Rectal smooth muscle tissue (tissue), 1 donor: Measurements from ENCODE around the gene CNTNAP5.

Experiments used
- H3K27ac ChIP-seq: one replicate; pipeline ENCODE4 v1.7.0; 2013; ENCODE audit warnings: low read depth, low read length, inconsistent platforms
- H3K27me3 ChIP-seq: one replicate; pipeline ENCODE4 v1.7.0; 2013; ENCODE audit warnings: low read length; ENCODE audit not compliant: control insufficient read depth, insufficient read depth
- H3K36me3 ChIP-seq: one replicate; pipeline ENCODE4 v1.7.0; 2013; ENCODE audit warnings: low read length; ENCODE audit not compliant: control insufficient read depth, insufficient read depth
- H3K4me1 ChIP-seq: one replicate; pipeline ENCODE4 v1.7.0; 2013; ENCODE audit warnings: low read length; ENCODE audit not compliant: control insufficient read depth, insufficient read depth
- H3K4me3 ChIP-seq: one replicate; pipeline ENCODE4 v1.7.0; 2013; ENCODE audit warnings: low read length
- H3K9ac ChIP-seq: one replicate; pipeline ENCODE4 v1.7.0; 2013; ENCODE audit warnings: low read length

Gene CNTNAP5

GRCh38 chr2:124678043-124678442, 653.0 kb downstream of the CNTNAP5 start:
- Histone ChIP-seq H3K4me1 (no peaks in the 10 kb centered on the region), H3K27me3 (no peaks in the 10 kb centered on the region), H3K9ac (no peak overlapping the region), H3K36me3 (no peaks in the 10 kb centered on the region), H3K4me3 (no peak overlapping the region), H3K27ac (no peak overlapping the region)

GRCh38 chr2:124683536-124684428, 658.7 kb downstream of the CNTNAP5 start:
- Histone ChIP-seq H3K4me3 (no peak overlapping the region), H3K36me3 (no peaks in the 10 kb centered on the region), H3K27me3 (no peaks in the 10 kb centered on the region), H3K9ac (no peak overlapping the region), H3K4me1 (no peaks in the 10 kb centered on the region), H3K27ac (no peak overlapping the region)

GRCh38 chr2:124689348-124689747, 664.3 kb downstream of the CNTNAP5 start:
- Histone ChIP-seq H3K27ac (no peak overlapping the region), H3K27me3 (no peaks in the 10 kb centered on the region), H3K4me1 (no peaks in the 10 kb centered on the region), H3K4me3 (no peak overlapping the region), H3K36me3 (no peaks in the 10 kb centered on the region), H3K9ac (no peak overlapping the region)

- no peaks in the 10 kb centered on the region for H3K36me3 ChIP-seq
- H3K27me3 ChIP-seq = no peaks in the 10 kb centered on the region
- no peak overlapping the region for H3K4me3 ChIP-seq
- H3K4me1 ChIP-seq = no peaks in the 10 kb centered on the region
- no peak overlapping the region for H3K9ac ChIP-seq
- H3K27ac ChIP-seq = no peak overlapping the region
These were observed 667.1 kb downstream of the CNTNAP5 start for GRCh38 chr2:124692216-124692615.

- no peak overlapping the region for H3K27ac ChIP-seq
- H3K4me3 ChIP-seq = no peak overlapping the region
- H3K36me3 ChIP-seq = no peaks in the 10 kb centered on the region
- H3K4me1 ChIP-seq = no peaks in the 10 kb centered on the region
- no peaks in the 10 kb centered on the region for H3K27me3 ChIP-seq
- no peak overlapping the region for H3K9ac ChIP-seq
These were observed 667.6 kb downstream of the CNTNAP5 start for GRCh38 chr2:124692707-124693106.

GRCh38 chr2:124693156-124693555, 668.1 kb downstream of the CNTNAP5 start:
- H3K27ac ChIP-seq = no peak overlapping the region
- H3K36me3 ChIP-seq = no peaks in the 10 kb centered on the region
- no peak overlapping the region for H3K4me3 ChIP-seq
- no peak overlapping the region for H3K9ac ChIP-seq
- no peaks in the 10 kb centered on the region for H3K27me3 ChIP-seq
- no peaks in the 10 kb centered on the region for H3K4me1 ChIP-seq

- Histone ChIP-seq H3K4me3 (no peak overlapping the region), H3K27ac (no peak overlapping the region), H3K9ac (no peak overlapping the region), H3K36me3 (no peaks in the 10 kb centered on the region), H3K4me1 (no peaks in the 10 kb centered on the region), H3K27me3 (no peaks in the 10 kb centered on the region)
These were observed 674.0 kb downstream of the CNTNAP5 start for GRCh38 chr2:124698979-124699565.

GRCh38 chr2:124702777-124703176, 677.7 kb downstream of the CNTNAP5 start:
- Histone ChIP-seq H3K36me3 (no peaks in the 10 kb centered on the region), H3K4me3 (no peak overlapping the region), H3K27ac (no peak overlapping the region), H3K4me1 (no peaks in the 10 kb centered on the region), H3K27me3 (no peaks in the 10 kb centered on the region), H3K9ac (no peak overlapping the region)

GRCh38 chr2:124704071-124704925, 679.2 kb downstream of the CNTNAP5 start:
- Histone ChIP-seq H3K4me1 (no peaks in the 10 kb centered on the region), H3K27me3 (no peaks in the 10 kb centered on the region), H3K27ac (no peak overlapping the region), H3K9ac (no peak overlapping the region), H3K4me3 (no peak overlapping the region), H3K36me3 (no peaks in the 10 kb centered on the region)

GRCh38 chr2:124708661-124709060, 683.6 kb downstream of the CNTNAP5 start:
- H3K4me3 ChIP-seq = no peak overlapping the region
- H3K9ac ChIP-seq = no peak overlapping the region
- H3K27me3 ChIP-seq = no peaks in the 10 kb centered on the region
- no peaks in the 10 kb centered on the region for H3K4me1 ChIP-seq
- H3K36me3 ChIP-seq = no peaks in the 10 kb centered on the region
- H3K27ac ChIP-seq = no peak overlapping the region

- Histone ChIP-seq H3K27me3 (no peaks in the 10 kb centered on the region), H3K9ac (no peak overlapping the region), H3K36me3 (no peaks in the 10 kb centered on the region), H3K27ac (no peak overlapping the region), H3K4me3 (no peak overlapping the region), H3K4me1 (no peaks in the 10 kb centered on the region)
These were observed 688.9 kb downstream of the CNTNAP5 start for GRCh38 chr2:124713969-124714368.

- no peak overlapping the region for H3K9ac ChIP-seq
- no peaks in the 10 kb centered on the region for H3K27me3 ChIP-seq
- H3K36me3 ChIP-seq = no peaks in the 10 kb centered on the region
- H3K4me1 ChIP-seq = no peaks in the 10 kb centered on the region
- no peak overlapping the region for H3K27ac ChIP-seq
- H3K4me3 ChIP-seq = no peak overlapping the region
These were observed 700.1 kb downstream of the CNTNAP5 start for GRCh38 chr2:124725187-124725586.
